Thymus (tissue), 11 donors: ENCODE data around the gene USP12. TPM values are rescaled to one million over a fixed set of nuclear protein-coding genes. Genes with fewer than 3 reads are reported as not detected.
"Not testable (repeated sequence)": the region's sequence is repeated elsewhere in the genome, so short reads cannot be mapped to it uniquely, and the experiment has no call there.

Experiments
- DNase-seq, 9 donors: peaks; one replicate each; pipeline ENCODE4 v3.0.0-alpha.2; 2013; ENCODE audit warnings: low spot score in 9 of 9, low read depth in 6 of 9, missing footprints in 1 of 9
- H3K27ac ChIP-seq, 2 donors: one replicate each; pipeline ENCODE4 v1.5.1; 2013; ENCODE audit warnings: control low read depth in 1 of 2, low read depth in 1 of 2, low read length in 1 of 2, mild to moderate bottlenecking in 1 of 2, moderate library complexity in 1 of 2
- H3K27me3 ChIP-seq, 2 donors: one replicate each; pipeline ENCODE4 v1.5.1; 2013; ENCODE audit warnings: low read length in 1 of 2; ENCODE audit not compliant: control insufficient read depth in 2 of 2, insufficient read depth in 1 of 2
- H3K36me3 ChIP-seq, 2 donors: one replicate each; pipeline ENCODE4 v1.5.1; 2013; ENCODE audit warnings: low read length in 1 of 2, mild to moderate bottlenecking in 1 of 2, moderate library complexity in 1 of 2; ENCODE audit not compliant: control insufficient read depth in 2 of 2, insufficient read depth in 2 of 2
- H3K4me1 ChIP-seq, 2 donors: one replicate each; pipeline ENCODE4 v1.5.1; 2013; ENCODE audit warnings: low read length in 2 of 2; ENCODE audit not compliant: control insufficient read depth in 2 of 2, insufficient read depth in 2 of 2
- H3K4me3 ChIP-seq, 2 donors: one replicate each; pipeline ENCODE4 v1.5.1; 2013; ENCODE audit warnings: low read length in 2 of 2, control low read depth in 1 of 2, mild to moderate bottlenecking in 1 of 2
- H3K9me3 ChIP-seq, 2 donors: one replicate each; pipeline ENCODE4 v1.5.1; 2013; ENCODE audit warnings: low read length in 1 of 2, mild to moderate bottlenecking in 1 of 2; ENCODE audit not compliant: control insufficient read depth in 2 of 2, insufficient read depth in 1 of 2
- WGBS: extraction: QIAGEN DNeasy Blood & Tissue Kit; methylation state at CpG from one replicate; pipeline ENCODE4 v1.1.7; 2013; 5-methylcytosine and 5-hydroxymethylcytosine counted together
- polyA plus RNA-seq: library from polyadenylated mRNA; stranded (reverse); fragments of 200-250 nt; gene quantifications from one replicate; pipeline ENCODE4 v1.2.3, GENCODE V29; 2013
- total RNA-seq: library from RNA; stranded (reverse); fragments of 120-200 nt; gene quantifications from one replicate; pipeline ENCODE4 v1.2.4, GENCODE V29; 2013
- donor health status: healthy.

The USP12 gene
- total and polyA plus RNA-seq, 2 donors = 11.9 to 14.6 TPM

DNA sequence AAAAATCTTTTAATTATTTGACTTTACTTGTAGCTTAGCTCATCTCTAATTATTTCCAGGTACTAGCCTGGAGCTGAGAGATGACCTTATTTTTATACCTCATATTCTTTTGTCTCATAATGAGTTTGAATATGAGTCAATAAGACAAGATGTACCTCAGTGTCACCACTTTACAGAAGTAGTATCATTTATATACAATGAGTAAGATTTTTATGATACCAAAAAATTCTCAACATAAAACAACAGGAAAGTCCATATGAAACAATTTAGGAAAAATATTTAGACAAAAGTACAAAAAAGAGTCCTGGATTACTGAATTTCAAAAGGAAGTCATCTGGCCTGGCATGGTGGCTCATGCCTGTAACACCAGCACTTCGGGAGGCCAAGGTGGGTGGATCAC lies 21.4 kb upstream of the USP12 start:
- H3K27me3 ChIP-seq = no peaks in the 10 kb centered on the region
- 98% methylated on average over 1 of the region's 1 CpG for WGBS
- H3K4me3 ChIP-seq = no peak overlapping the region
- no peaks in the 10 kb centered on the region for H3K9me3 ChIP-seq
- no peaks in the 10 kb centered on the region for H3K4me1 ChIP-seq
- H3K27ac ChIP-seq = no peak overlapping the region
- H3K36me3 ChIP-seq = no peaks in the 10 kb centered on the region
- DNase-seq = no peak

- H3K27ac ChIP-seq = not testable (repeated sequence)
Observed at GRCh38 chr13:27192367-27192766, 20.8 kb upstream of the USP12 start.

DNA sequence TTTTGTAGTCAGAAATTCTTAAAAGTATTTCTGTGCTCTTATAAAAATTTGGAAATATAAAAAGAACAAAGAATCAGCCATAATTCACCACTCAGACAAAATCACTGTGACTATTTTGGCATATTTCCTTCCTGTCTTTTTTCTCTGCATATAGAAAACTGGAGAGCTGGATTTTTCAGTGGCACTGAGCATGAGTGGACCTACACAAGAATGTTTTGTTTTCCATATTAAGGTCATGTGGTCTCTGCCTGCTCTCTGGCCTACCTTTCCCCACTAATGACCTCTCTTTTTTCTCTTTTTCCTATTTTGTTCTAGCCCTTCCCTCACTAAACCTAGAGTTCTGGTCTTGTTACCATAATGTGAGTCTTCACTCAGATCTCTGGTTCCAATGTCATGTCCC lies 17.6 kb upstream of the USP12 start:
- Histone ChIP-seq H3K27ac (no peak overlapping the region), H3K9me3 (no peaks in the 10 kb centered on the region), H3K4me3 (no peak overlapping the region), H3K4me1 (no peaks in the 10 kb centered on the region), H3K36me3 (no peaks in the 10 kb centered on the region), H3K27me3 (no peaks in the 10 kb centered on the region)
- DNase-seq = no peak

More at GRCh38 chr13:27192367-27192766, 20.8 kb upstream of the USP12 start:
- not testable (repeated sequence) for H3K9me3 ChIP-seq, DNase-seq, H3K4me1 ChIP-seq, H3K36me3 ChIP-seq, H3K27me3 ChIP-seq, H3K4me3 ChIP-seq
- 70% methylated on average over 1 of the region's 1 CpG for WGBS

GRCh38 chr13:27188239-27188638 lies 16.6 kb upstream of the USP12 start:
- Histone ChIP-seq H3K27me3 (no peaks in the 10 kb centered on the region), H3K4me1 (no peaks in the 10 kb centered on the region), H3K4me3 (no peak overlapping the region), H3K36me3 (no peaks in the 10 kb centered on the region), H3K27ac (no peak overlapping the region), H3K9me3 (no peaks in the 10 kb centered on the region)
- DNase-seq = no peak
- WGBS = 94% methylated on average over 4 of the region's 4 CpGs

- no peak for DNase-seq
- WGBS = 91% methylated on average over 5 of the region's 5 CpGs
- Histone ChIP-seq H3K4me3 (no peak overlapping the region), H3K27me3 (no peaks in the 10 kb centered on the region), H3K27ac (no peak overlapping the region), H3K36me3 (no peaks in the 10 kb centered on the region), H3K9me3 (no peaks in the 10 kb centered on the region), H3K4me1 (no peaks in the 10 kb centered on the region)
Observed at GRCh38 chr13:27186295-27186694, 14.7 kb upstream of the USP12 start.

GRCh38 chr13:27183561-27184147 lies 12.0 kb upstream of the USP12 start:
- 91% methylated on average over 9 of the region's 9 CpGs for WGBS
- H3K9me3 ChIP-seq = no peaks in the 10 kb centered on the region
- no peak overlapping the region for H3K4me3 ChIP-seq
- H3K27me3 ChIP-seq = no peaks in the 10 kb centered on the region
- no peaks in the 10 kb centered on the region for H3K36me3 ChIP-seq
- no peak overlapping the region for H3K27ac ChIP-seq
- H3K4me1 ChIP-seq = no peaks in the 10 kb centered on the region
- DNase-seq = no peak

DNA sequence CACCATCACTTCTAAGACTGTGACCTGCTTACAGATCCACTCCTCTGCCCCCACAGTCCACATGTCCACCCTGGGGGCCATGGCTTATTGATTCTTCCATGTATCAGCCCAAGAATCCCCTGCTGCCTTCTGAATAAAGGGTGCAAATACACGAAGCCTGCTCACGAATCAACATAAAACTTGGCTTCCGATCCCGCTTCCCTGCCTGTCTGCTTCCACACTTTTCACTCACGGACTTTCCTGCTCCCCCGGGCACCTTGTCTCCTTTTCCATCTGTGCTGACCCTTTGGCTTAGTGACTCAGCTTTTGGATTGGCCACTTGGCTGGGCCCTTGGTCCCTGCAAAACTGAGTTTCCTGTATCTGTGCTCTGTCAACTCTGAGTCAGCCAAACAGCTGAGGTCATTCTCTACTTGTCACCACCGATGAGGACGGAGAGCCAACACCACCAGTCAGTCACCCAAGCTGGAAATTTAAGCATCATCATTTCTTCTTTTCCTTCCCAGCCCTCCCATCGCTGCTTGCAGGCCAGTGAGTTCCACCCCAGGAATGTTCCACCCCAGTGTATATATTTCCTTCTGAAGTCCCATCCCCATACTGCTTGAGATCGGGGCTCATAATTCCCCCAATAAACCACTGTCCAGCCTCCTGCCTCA lies 11.4 kb upstream of the USP12 start:
- Histone ChIP-seq H3K36me3 (no peaks in the 10 kb centered on the region), H3K27me3 (no peaks in the 10 kb centered on the region), H3K27ac (no peak overlapping the region), H3K4me3 (no peak overlapping the region), H3K4me1 (no peaks in the 10 kb centered on the region), H3K9me3 (no peaks in the 10 kb centered on the region)
- WGBS = 89% methylated on average over 10 of the region's 10 CpGs
- no peak for DNase-seq

DNA sequence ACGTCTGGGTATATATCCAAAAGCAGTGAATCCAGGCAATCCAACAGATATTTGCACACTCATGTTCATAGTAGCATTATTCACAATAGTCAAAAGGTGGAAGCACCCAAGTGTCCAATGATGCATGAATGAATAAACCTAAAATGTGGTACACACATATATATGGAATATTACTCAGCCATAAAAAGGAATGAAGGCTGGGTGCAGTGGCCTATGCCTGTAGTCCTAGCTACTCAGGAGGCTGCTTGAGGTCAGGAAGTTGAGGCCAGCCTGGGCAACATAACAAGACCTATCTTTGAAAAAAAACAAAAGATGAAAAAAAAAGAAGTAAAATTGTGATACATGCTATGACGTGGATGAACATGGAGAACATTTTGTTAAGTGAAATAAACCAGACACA lies 10.4 kb upstream of the USP12 start:
- 94% methylated on average over 2 of the region's 2 CpGs for WGBS
- Histone ChIP-seq H3K36me3 (no peaks in the 10 kb centered on the region), H3K4me1 (no peaks in the 10 kb centered on the region), H3K4me3 (no peak overlapping the region), H3K27me3 (no peaks in the 10 kb centered on the region), H3K9me3 (no peaks in the 10 kb centered on the region), H3K27ac (no peak overlapping the region)
- no peak for DNase-seq

DNA sequence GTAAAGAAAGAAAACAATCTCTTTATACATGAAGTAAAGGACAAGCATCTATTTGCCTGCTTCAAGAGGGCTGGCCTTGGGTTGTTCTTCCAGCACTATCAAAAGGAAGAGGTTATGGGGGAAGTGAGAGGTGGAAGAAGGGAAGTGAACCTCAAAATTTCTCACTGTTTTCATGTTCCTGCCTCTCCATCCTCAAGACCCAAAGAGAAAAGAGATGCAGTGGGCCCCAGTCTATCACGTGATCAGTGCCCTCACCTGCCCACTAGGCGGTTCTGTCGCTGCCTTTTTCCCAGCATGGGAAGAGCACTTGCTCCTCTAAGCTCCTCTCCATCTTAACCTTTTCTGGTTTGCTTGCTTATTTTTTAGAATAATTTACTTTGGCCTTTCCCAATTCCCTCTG lies 6.2 kb upstream of the USP12 start:
- Histone ChIP-seq H3K4me1 (peaks cover 0 to 3% of the 10 kb centered on the region in 2 donors), H3K27ac (no peak overlapping the region), H3K4me3 (no peak overlapping the region), H3K36me3 (no peaks in the 10 kb centered on the region), H3K27me3 (no peaks in the 10 kb centered on the region), H3K9me3 (no peaks in the 10 kb centered on the region)
- DNase-seq = no peak
- 92% methylated on average over 3 of the region's 3 CpGs for WGBS
